ENCODE measurements around the gene OPN1SW. TPM values are rescaled to one million over a fixed set of nuclear protein-coding genes. Genes with fewer than 3 reads are reported as not detected.

Gene OPN1SW
- polyA plus RNA-seq, 4 donors: 0.13 TPM; not detected in 3

DNA sequence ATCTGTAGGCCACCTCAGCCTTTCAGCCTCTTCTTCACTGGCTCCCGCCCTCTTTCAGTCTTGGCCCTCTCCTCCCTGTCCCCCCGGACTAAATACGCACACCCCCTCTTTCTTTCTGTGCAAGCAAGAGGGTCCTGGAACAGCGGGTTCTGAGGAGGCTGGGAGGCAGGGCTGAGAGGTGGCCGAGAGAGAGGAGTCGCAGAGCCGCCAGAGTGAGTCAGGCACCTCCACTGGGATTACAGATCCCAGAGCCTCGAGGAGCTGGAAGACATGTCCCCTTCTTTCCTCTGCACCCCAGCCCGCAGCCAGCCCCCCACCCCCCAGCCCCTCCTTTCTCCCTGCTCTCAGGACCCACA, 16.4 kb upstream of the OPN1SW start:
- Histone ChIP-seq H3K27me3 (ENCODE audit: control insufficient read depth in 3 of 3, insufficient read depth in 3 of 3, low read length in 3 of 3) (peaks cover 0 to 39% (median 0%) of the 10 kb centered on the region in 3 donors), H3K4me3 (ENCODE audit: low read depth in 1 of 3, low read length in 3 of 3) (peak overlapping the region in 2 of 3 donors; percentile 56 to 73), H3K4me1 (ENCODE audit: control insufficient read depth in 3 of 3, insufficient read depth in 2 of 3, low read depth in 1 of 3, low read length in 2 of 3) (peaks cover 0 to 13% (median 0%) of the 10 kb centered on the region in 3 donors), H3K36me3 (ENCODE audit: control insufficient read depth in 3 of 3, insufficient read depth in 2 of 3, low read depth in 1 of 3, low read length in 3 of 3) (peaks cover 0 to 2% (median 0%) of the 10 kb centered on the region in 3 donors), H3K27ac (ENCODE audit: low read depth in 1 of 3, low read length in 2 of 3) (no peak overlapping the region), H3K9me3 (ENCODE audit: control insufficient read depth in 2 of 2, insufficient read depth in 1 of 2, low read depth in 1 of 2, low read length in 1 of 2) (no peaks in the 10 kb centered on the region)
- WGBS, 3 donors: 15 to 31% (median 23%) methylated on average over 6 to 9 of the region's 9 CpGs
- FAIRE-seq: no peak
- no peak for DNase-seq

DNA sequence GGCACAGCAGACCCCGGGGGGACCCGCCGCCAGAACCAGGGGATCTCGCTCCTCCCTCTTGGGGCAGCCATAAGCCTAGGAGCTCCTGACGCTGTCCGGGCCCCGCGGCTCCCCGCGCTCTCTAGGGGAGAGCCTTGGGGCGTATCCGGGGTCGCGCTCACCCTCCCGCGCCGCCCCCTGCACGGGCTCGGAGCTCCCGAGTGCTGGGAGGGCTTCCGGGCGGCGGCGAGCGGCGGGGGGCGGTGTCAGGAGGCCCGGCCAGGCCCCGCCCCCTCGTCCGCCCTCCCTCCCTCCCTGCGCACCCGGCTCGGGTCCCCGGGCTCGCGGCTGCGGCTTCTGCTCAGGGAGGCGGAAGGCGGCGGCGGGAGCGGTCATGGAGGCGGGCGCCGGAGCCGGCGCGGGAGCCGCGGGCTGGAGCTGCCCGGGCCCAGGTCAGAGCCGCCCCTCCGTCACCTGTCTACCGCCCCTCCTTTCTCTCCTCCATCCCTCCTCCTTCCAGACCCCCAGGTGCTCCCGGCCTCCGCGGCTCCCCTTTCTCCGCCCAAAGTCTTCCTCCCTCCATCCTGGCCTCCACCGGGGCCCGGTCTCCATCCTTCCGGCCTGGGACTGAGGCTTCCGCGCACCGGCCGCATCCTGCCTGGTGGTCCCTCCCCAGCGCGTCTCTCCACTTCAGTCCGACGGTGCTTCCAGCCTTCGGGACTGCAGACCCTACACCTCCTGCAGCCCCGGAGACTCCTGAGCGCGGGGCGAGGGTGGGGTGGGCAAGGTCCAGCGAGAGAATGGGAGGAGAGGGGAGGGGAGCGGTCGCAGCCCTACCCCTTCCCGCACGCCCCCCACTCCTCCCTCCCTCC, 15.8 kb upstream of the OPN1SW start, which contains the start of gene CCDC136:
TSS of gene CCDC136 (plus strand) at position 848 of the 851 bp plus-strand sequence. CDS start 444 bp downstream, outside the sequence.
- no peak within 1 kb of the TSS for H3K27ac ChIP-seq (ENCODE audit: low read depth in 1 of 3, low read length in 2 of 3)
- peaks cover 0 to 13% (median 0%) of the 10 kb centered on the region in 3 donors for H3K4me1 ChIP-seq (ENCODE audit: control insufficient read depth in 3 of 3, insufficient read depth in 2 of 3, low read depth in 1 of 3, low read length in 2 of 3)
- H3K4me3 ChIP-seq (ENCODE audit: low read depth in 1 of 3, low read length in 3 of 3): peak within 1 kb of the TSS; percentile 66 to 73 (median 68)
- 0 to 1% (median 1%) methylated on average over 53 to 80 of the region's 80 CpGs for whole genome bisulfite sequencing, 3 donors
- H3K9me3 ChIP-seq (ENCODE audit: control insufficient read depth in 2 of 2, insufficient read depth in 1 of 2, low read depth in 1 of 2, low read length in 1 of 2): no peaks in the 10 kb centered on the region
- H3K36me3 ChIP-seq (ENCODE audit: control insufficient read depth in 3 of 3, insufficient read depth in 2 of 3, low read depth in 1 of 3, low read length in 3 of 3): peaks cover 0 to 2% (median 0%) of the 10 kb centered on the region in 3 donors
- H3K27me3 ChIP-seq (ENCODE audit: control insufficient read depth in 3 of 3, insufficient read depth in 3 of 3, low read length in 3 of 3): peaks cover 0 to 39% (median 0%) of the 10 kb centered on the region in 3 donors
- FAIRE-seq (no peak), DNase-seq (peak; percentile 65 to 82)

DNA sequence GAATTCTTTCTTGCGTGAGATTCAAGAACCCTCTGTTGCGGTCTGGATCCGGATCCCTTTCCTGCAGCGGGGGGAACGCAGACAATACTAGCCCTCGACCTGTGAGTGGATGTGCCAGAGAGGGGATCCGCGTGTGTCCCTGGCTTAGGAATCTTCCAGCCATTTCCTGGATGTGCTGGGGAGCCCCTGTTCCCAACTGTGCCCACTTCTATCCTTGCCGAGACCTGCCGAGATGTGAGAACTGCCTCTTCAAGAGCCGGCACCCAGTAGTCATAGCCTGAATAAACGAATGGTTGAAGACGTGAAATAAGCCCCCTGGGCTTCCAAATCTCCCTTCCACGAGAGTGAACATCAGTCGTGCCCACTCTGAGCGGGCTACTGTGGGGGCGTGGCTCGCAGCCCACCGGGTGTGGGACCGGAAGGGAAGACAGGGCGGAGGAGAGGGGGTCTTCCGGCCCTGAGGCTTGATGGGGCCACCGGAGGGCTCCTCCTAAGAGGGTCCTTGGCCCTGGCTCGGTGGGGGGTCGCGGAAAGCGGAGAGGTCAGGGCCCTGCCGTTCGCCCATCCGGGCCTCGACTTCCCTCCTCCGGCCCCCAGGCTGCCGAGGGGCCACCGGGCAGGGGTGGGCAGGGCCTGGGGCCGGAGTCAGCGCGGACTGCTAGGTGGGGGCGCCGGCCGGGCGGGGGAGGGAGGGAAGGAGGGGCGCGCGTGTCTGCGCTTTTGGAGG, 14.9 kb upstream of the OPN1SW start:
- Histone ChIP-seq H3K9me3 (ENCODE audit: control insufficient read depth in 2 of 2, insufficient read depth in 1 of 2, low read depth in 1 of 2, low read length in 1 of 2) (no peaks in the 10 kb centered on the region), H3K4me1 (ENCODE audit: control insufficient read depth in 3 of 3, insufficient read depth in 2 of 3, low read depth in 1 of 3, low read length in 2 of 3) (peaks cover 0 to 13% (median 0%) of the 10 kb centered on the region in 3 donors), H3K36me3 (ENCODE audit: control insufficient read depth in 3 of 3, insufficient read depth in 2 of 3, low read depth in 1 of 3, low read length in 3 of 3) (peaks cover 0 to 2% (median 0%) of the 10 kb centered on the region in 3 donors), H3K27ac (ENCODE audit: low read depth in 1 of 3, low read length in 2 of 3) (peak overlapping the region in 1 of 3 donors; percentile 14), H3K4me3 (ENCODE audit: low read depth in 1 of 3, low read length in 3 of 3) (peak overlapping the region; percentile 66 to 73 (median 68)), H3K27me3 (ENCODE audit: control insufficient read depth in 3 of 3, insufficient read depth in 3 of 3, low read length in 3 of 3) (peaks cover 0 to 39% (median 0%) of the 10 kb centered on the region in 3 donors)
- FAIRE-seq (no peak), DNase-seq (peak in 1 of 2 donors; percentile 29)
- WGBS, 3 donors: 11 to 20% (median 16%) methylated on average over 30 to 45 of the region's 45 CpGs

- no peaks in the 10 kb centered on the region for H3K36me3 ChIP-seq (ENCODE audit: control insufficient read depth in 3 of 3, insufficient read depth in 2 of 3, low read depth in 1 of 3, low read length in 3 of 3)
- DNase-seq (no peak), FAIRE-seq (no peak)
- peaks cover 0 to 13% (median 0%) of the 10 kb centered on the region in 3 donors for H3K4me1 ChIP-seq (ENCODE audit: control insufficient read depth in 3 of 3, insufficient read depth in 2 of 3, low read depth in 1 of 3, low read length in 2 of 3)
- peaks cover 0 to 39% (median 0%) of the 10 kb centered on the region in 3 donors for H3K27me3 ChIP-seq (ENCODE audit: control insufficient read depth in 3 of 3, insufficient read depth in 3 of 3, low read length in 3 of 3)
- WGBS, 3 donors: 61 to 74% (median 72%) methylated on average over 9 of the region's 9 CpGs
- no peak overlapping the region for H3K27ac ChIP-seq (ENCODE audit: low read depth in 1 of 3, low read length in 2 of 3)
- H3K4me3 ChIP-seq (ENCODE audit: low read depth in 1 of 3, low read length in 3 of 3): no peak overlapping the region
- H3K9me3 ChIP-seq (ENCODE audit: control insufficient read depth in 2 of 2, insufficient read depth in 1 of 2, low read depth in 1 of 2, low read length in 1 of 2): no peaks in the 10 kb centered on the region
These were observed 13.1 kb upstream of the OPN1SW start for GRCh38 chr7:128788446-128789412.

- no peak for FAIRE-seq
- H3K4me1 ChIP-seq (ENCODE audit: control insufficient read depth in 3 of 3, insufficient read depth in 2 of 3, low read depth in 1 of 3, low read length in 2 of 3): peaks cover 0 to 3% (median 0%) of the 10 kb centered on the region in 3 donors
- no peaks in the 10 kb centered on the region for H3K9me3 ChIP-seq (ENCODE audit: control insufficient read depth in 2 of 2, insufficient read depth in 1 of 2, low read depth in 1 of 2, low read length in 1 of 2)
- 68 to 81% (median 72%) methylated on average over 3 of the region's 3 CpGs for WGBS, 3 donors
- no peak for DNase-seq
- no peaks in the 10 kb centered on the region for H3K36me3 ChIP-seq (ENCODE audit: control insufficient read depth in 3 of 3, insufficient read depth in 2 of 3, low read depth in 1 of 3, low read length in 3 of 3)
- H3K4me3 ChIP-seq (ENCODE audit: low read depth in 1 of 3, low read length in 3 of 3): no peak overlapping the region
- peaks cover 0 to 19% (median 0%) of the 10 kb centered on the region in 3 donors for H3K27me3 ChIP-seq (ENCODE audit: control insufficient read depth in 3 of 3, insufficient read depth in 3 of 3, low read length in 3 of 3)
- no peak overlapping the region for H3K27ac ChIP-seq (ENCODE audit: low read depth in 1 of 3, low read length in 2 of 3)
These were observed 10.1 kb upstream of the OPN1SW start for GRCh38 chr7:128785738-128786137.

- DNase-seq: peak in 1 of 2 donors; percentile 57
- Histone ChIP-seq H3K9me3 (ENCODE audit: control insufficient read depth in 2 of 2, insufficient read depth in 1 of 2, low read depth in 1 of 2, low read length in 1 of 2) (no peaks in the 10 kb centered on the region), H3K27ac (ENCODE audit: low read depth in 1 of 3, low read length in 2 of 3) (no peak overlapping the region), H3K27me3 (ENCODE audit: control insufficient read depth in 3 of 3, insufficient read depth in 3 of 3, low read length in 3 of 3) (peaks cover 0 to under 1% (median 0%) of the 10 kb centered on the region in 3 donors), H3K4me3 (ENCODE audit: low read depth in 1 of 3, low read length in 3 of 3) (no peak overlapping the region), H3K36me3 (ENCODE audit: control insufficient read depth in 3 of 3, insufficient read depth in 2 of 3, low read depth in 1 of 3, low read length in 3 of 3) (no peaks in the 10 kb centered on the region), H3K4me1 (ENCODE audit: control insufficient read depth in 3 of 3, insufficient read depth in 2 of 3, low read depth in 1 of 3, low read length in 2 of 3) (no peaks in the 10 kb centered on the region)
- 49 to 70% (median 67%) methylated on average over 15 of the region's 15 CpGs for WGBS, 3 donors
- FAIRE-seq: no peak
These were observed 7.7 kb upstream of the OPN1SW start for GRCh38 chr7:128783143-128783861.

DNA sequence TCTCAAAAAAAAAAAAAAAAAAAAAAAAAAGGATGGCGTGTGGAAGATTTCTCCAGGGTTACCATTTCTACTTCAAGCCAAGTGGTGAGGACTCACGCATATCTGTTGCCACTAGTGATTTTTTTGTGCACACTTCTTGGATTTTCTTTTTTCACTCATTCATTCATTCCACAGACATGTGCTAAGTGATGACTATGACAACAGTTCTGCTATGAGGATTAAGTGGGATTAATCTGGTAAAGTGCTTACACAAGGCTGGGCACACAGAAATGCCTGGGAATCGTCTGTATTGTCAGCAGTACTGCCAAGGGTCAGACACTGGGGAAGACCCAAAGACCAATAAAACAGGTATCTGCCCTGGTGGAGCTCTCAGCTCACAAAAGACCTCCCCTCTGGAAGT, 6.3 kb upstream of the OPN1SW start:
- FAIRE-seq (no peak), DNase-seq (no peak)
- no peak overlapping the region for H3K4me3 ChIP-seq (ENCODE audit: low read depth in 1 of 3, low read length in 3 of 3)
- no peaks in the 10 kb centered on the region for H3K9me3 ChIP-seq (ENCODE audit: control insufficient read depth in 2 of 2, insufficient read depth in 1 of 2, low read depth in 1 of 2, low read length in 1 of 2)
- H3K36me3 ChIP-seq (ENCODE audit: control insufficient read depth in 3 of 3, insufficient read depth in 2 of 3, low read depth in 1 of 3, low read length in 3 of 3): no peaks in the 10 kb centered on the region
- H3K27me3 ChIP-seq (ENCODE audit: control insufficient read depth in 3 of 3, insufficient read depth in 3 of 3, low read length in 3 of 3): no peaks in the 10 kb centered on the region
- 66 to 73% (median 71%) methylated on average over 3 of the region's 3 CpGs for WGBS, 3 donors
- no peak overlapping the region for H3K27ac ChIP-seq (ENCODE audit: low read depth in 1 of 3, low read length in 2 of 3)
- H3K4me1 ChIP-seq (ENCODE audit: control insufficient read depth in 3 of 3, insufficient read depth in 2 of 3, low read depth in 1 of 3, low read length in 2 of 3): no peaks in the 10 kb centered on the region
